Endothelial cell of umbilical vein (primary cell): Measurements from ENCODE around the gene KIF19. TPM values are rescaled to one million over a fixed set of nuclear protein-coding genes. Genes with fewer than 3 reads are reported as not detected.

ENCODE experiments used
- BruUV-seq: library from RNA; stranded (reverse); fragments of 400-500 nt; replicated peaks from 2 replicates; lab custom pipeline; 2021; lab: Mats Ljungman, UMichigan
- CTCF ChIA-PET: fragments of 300-600, 350-600 bp; sonication (Branson Sonifier 250); formaldehyde crosslinking; loops from one replicate; lab custom pipeline; 2021; ENCODE audit warnings: antibody characterized with exemption, inconsistent platforms; lab: Charles Lee
- POLR2A ChIA-PET: fragments of 300-600, 350-600 bp; sonication (Branson Sonifier 250); formaldehyde crosslinking; loops from one replicate; lab custom pipeline; 2021; ENCODE audit warnings: antibody characterized with exemption, inconsistent platforms; lab: Charles Lee
- DNase-seq: peaks from one replicate; pipeline ENCODE4 v3.0.0-alpha.2; 2011; ENCODE audit warnings: low read depth, low spot score
- FAIRE-seq: peaks from 2 replicates; lab custom pipeline; 2011; peaks lifted over from hg19 to GRCh38; lab: Jason Lieb, UNC
- H2AFZ ChIP-seq: 2 replicates; pipeline ENCODE4 v1.6.0; 2012; ENCODE audit warnings: low read depth, low read length, control low read depth, inconsistent platforms
- H3K27ac ChIP-seq: 2 replicates; pipeline ENCODE4 v1.5.1; 2011; ENCODE audit warnings: low read depth, mild to moderate bottlenecking, control low read depth, low read length, moderate library complexity; ENCODE audit not compliant: insufficient read depth
- H3K27me3 ChIP-seq, 2 experiments: 2 replicates each; pipeline versions ENCODE4 v1.6.0 to v1.6.1; 2011; ENCODE audit warnings: low read length in 2 of 2, mixed read lengths in 1 of 2; ENCODE audit not compliant: control insufficient read depth in 2 of 2, insufficient read depth in 2 of 2
- H3K36me3 ChIP-seq, 2 experiments: 2 replicates in 1 of 2; 3 replicates in 1 of 2; pipeline ENCODE4 v1.5.1; 2011; ENCODE audit warnings: low read length in 2 of 2, mild to moderate bottlenecking in 1 of 2, moderate library complexity in 1 of 2; ENCODE audit not compliant: control insufficient read depth in 2 of 2, insufficient read depth in 2 of 2; ENCODE audit errors: extremely low read depth in 1 of 2
- H3K4me1 ChIP-seq: 3 replicates; pipeline ENCODE4 v1.5.1; 2011; ENCODE audit warnings: mild to moderate bottlenecking, low read length; ENCODE audit not compliant: control insufficient read depth, insufficient read depth; ENCODE audit errors: extremely low read depth
- H3K4me2 ChIP-seq: 2 replicates; pipeline ENCODE4 v1.6.1; 2011; ENCODE audit warnings: low read length, control low read depth, mixed read lengths; ENCODE audit not compliant: insufficient read depth
- H3K4me3 ChIP-seq, 3 experiments: fragments of 200-600 bp in 1 of 3; sonication (generic), shearing (Covaris generic) in 1 of 3; replicated peaks in 1 of 3; 2 replicates each; pipeline ENCODE4 v1.5.1; 2011 to 2016; ENCODE audit warnings: control low read depth in 3 of 3, low read length in 3 of 3, mild to moderate bottlenecking in 2 of 3, inconsistent platforms in 1 of 3, low read depth in 1 of 3, moderate library complexity in 1 of 3; ENCODE audit not compliant: insufficient read depth in 1 of 3
- H3K79me2 ChIP-seq: 2 replicates; pipeline ENCODE4 v1.6.0; 2012; ENCODE audit warnings: low read length, inconsistent platforms; ENCODE audit not compliant: control insufficient read depth, insufficient read depth
- H3K9ac ChIP-seq: replicated peaks from 2 replicates; pipeline ENCODE3; 2011; ENCODE audit warnings: low read length, control low read depth; ENCODE audit not compliant: insufficient read depth; ENCODE audit errors: extremely low read depth
- H3K9me1 ChIP-seq: replicated peaks from 3 replicates; pipeline ENCODE4 v1.6.0; 2011; ENCODE audit warnings: mild to moderate bottlenecking, low read length; ENCODE audit not compliant: control insufficient read depth, insufficient read depth; ENCODE audit errors: extremely low read depth
- H3K9me3 ChIP-seq: replicated peaks from 2 replicates; pipeline ENCODE4 v1.5.1; 2012; ENCODE audit warnings: low read length, inconsistent platforms; ENCODE audit not compliant: control insufficient read depth, insufficient read depth
- H4K20me1 ChIP-seq: replicated peaks from 2 replicates; pipeline ENCODE3; 2011; ENCODE audit warnings: mild to moderate bottlenecking, low read length; ENCODE audit not compliant: control insufficient read depth, insufficient read depth; ENCODE audit errors: extremely low read depth
- EZH2 ChIP-seq: IDR thresholded peaks from 2 replicates; pipeline ENCODE4 v1.6.1; 2012; ENCODE audit warnings: borderline replicate concordance, low read depth, mild to moderate bottlenecking, moderate library complexity, low read length, inconsistent platforms; ENCODE audit not compliant: severe bottlenecking
- FOS ChIP-seq: IDR thresholded peaks from 2 replicates; pipeline ENCODE4 v1.6.1; 2011; ENCODE audit warnings: mild to moderate bottlenecking, low read length, moderate library complexity, borderline replicate concordance; ENCODE audit not compliant: insufficient read depth
- GATA2 ChIP-seq: IDR thresholded peaks from 2 replicates; pipeline ENCODE4 v1.7.0; 2011; ENCODE audit warnings: low read depth, mild to moderate bottlenecking, moderate library complexity, mixed read lengths, low read length; ENCODE audit not compliant: insufficient read length, insufficient read depth
- JUN ChIP-seq: IDR thresholded peaks from 2 replicates; pipeline ENCODE4 v1.6.1; 2011; ENCODE audit warnings: borderline replicate concordance, low read depth; ENCODE audit not compliant: insufficient read length, insufficient read depth
- MYC ChIP-seq: IDR thresholded peaks from one replicate; pipeline ENCODE4 v1.6.1; 2011; ENCODE audit warnings: mild to moderate bottlenecking, low read depth, low read length
- POLR2A ChIP-seq: IDR thresholded peaks from 2 replicates; pipeline ENCODE4 v1.6.1; 2012; ENCODE audit warnings: low read depth, mild to moderate bottlenecking, control low read depth, low read length
- POLR2AphosphoS5 ChIP-seq: IDR thresholded peaks from 2 replicates; pipeline ENCODE4 v1.6.1; 2012; ENCODE audit warnings: low read depth, mild to moderate bottlenecking, control low read depth, low read length, moderate library complexity; ENCODE audit not compliant: insufficient read depth
- dilution Hi-C: fragments of 300-500 bp; cut with MboI; formaldehyde crosslinking; loops from one replicate; pipeline ENCODE4 v1.15.0; 2019; ENCODE audit warnings: low sequenced_read_pairs; ENCODE audit not compliant: extremely low pct_ligation_motif_present
- intact Hi-C: fragments of 100-400 bp; cut with micrococcal nuclease; formaldehyde crosslinking; loops from one replicate; pipeline ENCODE4 v1.10.0; 2022
- polyA plus RNA-seq, 4 experiments: library from polyadenylated mRNA; depleted of rRNA in 3 of 4; stranded (reverse) in 3 of 4; unstranded in 1 of 4; fragments of >200 nt; gene quantifications; 2 replicates each; pipeline versions ENCODE4 v1.2.1 to v1.2.3, GENCODE V29; 2011 to 2012; ENCODE audit warnings: missing spikeins in 1 of 4
- total RNA-seq: library from RNA; stranded (reverse); gene quantifications from 2 replicates; pipeline ENCODE4 v1.2.3, GENCODE V29; 2021
- TF ChIP-seq, protein P1 (sequence below): IDR thresholded peaks from 2 replicates; pipeline ENCODE4 v1.6.1; 2011; ENCODE audit not compliant: insufficient read depth, insufficient read length
- TF ChIP-seq, protein P2 (sequence below), 2 donors: IDR thresholded peaks; 1 replicate in 1 of 2; 2 replicates in 1 of 2; pipeline ENCODE4 v1.5.1; 2011; ENCODE audit warnings: low read length in 2 of 2, mild to moderate bottlenecking in 2 of 2, moderate library complexity in 2 of 2, control low read depth in 1 of 2, inconsistent platforms in 1 of 2, low read depth in 1 of 2; ENCODE audit not compliant: insufficient read depth in 1 of 2; ENCODE audit errors: extremely low read depth in 1 of 2

KIF19 gene
- total and polyA plus RNA-seq, 2 donors (not counting 3 experiments of a cell fraction or from before 2014, with no cell fraction given): 0.10 to 0.84 TPM

DNA sequence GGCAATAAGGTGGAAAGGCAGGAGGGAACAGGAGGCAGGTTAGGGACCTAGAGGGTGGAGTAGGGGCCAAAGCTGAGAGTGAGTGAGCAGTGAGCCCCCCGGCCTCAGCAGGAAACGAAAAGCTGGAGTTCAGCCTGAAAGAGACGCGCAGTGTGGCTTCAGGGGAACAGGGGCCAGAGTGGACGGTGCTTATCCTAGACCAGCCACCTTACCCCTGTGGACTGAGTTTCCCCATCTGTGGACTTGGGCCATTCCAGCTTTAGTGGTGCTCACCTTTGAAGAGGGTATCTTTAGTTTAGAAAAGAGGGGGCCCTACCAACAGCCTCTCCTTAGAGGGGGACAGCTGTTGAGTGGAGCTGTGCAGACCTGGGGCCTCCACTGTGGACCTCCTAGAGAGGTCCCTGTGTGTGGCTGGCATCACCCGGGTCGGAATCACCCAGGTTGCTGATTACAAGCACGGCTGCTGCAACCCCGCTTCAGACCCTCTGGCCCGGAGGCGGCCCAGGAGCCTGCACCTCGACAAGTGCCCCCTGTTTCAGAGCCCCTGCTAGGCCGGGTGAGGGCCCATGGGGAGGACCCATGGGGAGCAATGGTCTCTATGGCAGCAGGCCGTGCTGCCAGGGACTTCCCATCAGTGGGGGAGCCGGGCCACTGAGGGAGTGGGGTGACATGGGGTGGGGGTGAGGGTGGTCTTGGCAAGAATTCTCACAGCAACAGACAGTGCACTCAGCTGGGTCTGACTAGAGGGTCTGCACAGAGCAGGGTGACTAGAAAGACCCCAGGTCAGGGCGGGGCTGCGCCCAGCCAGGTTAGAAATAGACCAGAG lies 43.9 kb downstream of the KIF19 start:
- H3K9ac ChIP-seq: no peak overlapping the region
- DNase-seq (no peak), FAIRE-seq (no peak)
- H2AFZ ChIP-seq: no peak overlapping the region
- intact Hi-C loops: loop anchor here (5.0 kb wide), 1 partner anchor 158 kb away; the partner anchor contains the start of gene TTYH2
- POLR2A ChIA-PET: no interaction called here
- BruUV-seq: no TSS peak
- H3K79me2 ChIP-seq: no peaks in the 10 kb centered on the region
- CTCF ChIA-PET: interaction anchor here (0.8 to 4.9 kb wide), 8 partner anchors 9 to 130 kb away, joined by 3 to 64 read pairs (median 4); no protein-coding TSS in a partner anchor
- no peaks in the 10 kb centered on the region for H4K20me1 ChIP-seq
- H3K9me3 ChIP-seq: no peaks in the 10 kb centered on the region
- no peak overlapping the region for H3K4me2 ChIP-seq
- no peak overlapping the region for H3K27ac ChIP-seq
- no peaks in the 10 kb centered on the region for H3K36me3 ChIP-seq
- no peak for TF ChIP-seq JUN
- TF ChIP-seq FOS: no peak
- no peak for TF ChIP-seq POLR2AphosphoS5
- TF ChIP-seq, protein P1, sequence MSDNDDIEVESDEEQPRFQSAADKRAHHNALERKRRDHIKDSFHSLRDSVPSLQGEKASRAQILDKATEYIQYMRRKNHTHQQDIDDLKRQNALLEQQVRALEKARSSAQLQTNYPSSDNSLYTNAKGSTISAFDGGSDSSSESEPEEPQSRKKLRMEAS: no peak
- no peak for TF ChIP-seq MYC
- no peak for TF ChIP-seq EZH2
- TF ChIP-seq, protein P2, sequence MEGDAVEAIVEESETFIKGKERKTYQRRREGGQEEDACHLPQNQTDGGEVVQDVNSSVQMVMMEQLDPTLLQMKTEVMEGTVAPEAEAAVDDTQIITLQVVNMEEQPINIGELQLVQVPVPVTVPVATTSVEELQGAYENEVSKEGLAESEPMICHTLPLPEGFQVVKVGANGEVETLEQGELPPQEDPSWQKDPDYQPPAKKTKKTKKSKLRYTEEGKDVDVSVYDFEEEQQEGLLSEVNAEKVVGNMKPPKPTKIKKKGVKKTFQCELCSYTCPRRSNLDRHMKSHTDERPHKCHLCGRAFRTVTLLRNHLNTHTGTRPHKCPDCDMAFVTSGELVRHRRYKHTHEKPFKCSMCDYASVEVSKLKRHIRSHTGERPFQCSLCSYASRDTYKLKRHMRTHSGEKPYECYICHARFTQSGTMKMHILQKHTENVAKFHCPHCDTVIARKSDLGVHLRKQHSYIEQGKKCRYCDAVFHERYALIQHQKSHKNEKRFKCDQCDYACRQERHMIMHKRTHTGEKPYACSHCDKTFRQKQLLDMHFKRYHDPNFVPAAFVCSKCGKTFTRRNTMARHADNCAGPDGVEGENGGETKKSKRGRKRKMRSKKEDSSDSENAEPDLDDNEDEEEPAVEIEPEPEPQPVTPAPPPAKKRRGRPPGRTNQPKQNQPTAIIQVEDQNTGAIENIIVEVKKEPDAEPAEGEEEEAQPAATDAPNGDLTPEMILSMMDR (IDR thresholded peaks at IDR 0.05; ENCODE audit: extremely low read depth in 1 of 2, insufficient read depth in 1 of 2, low read depth in 1 of 2, low read length in 2 of 2): no peak
- TF ChIP-seq POLR2A: no peak
- TF ChIP-seq GATA2: no peak
- H3K4me1 ChIP-seq: no peaks in the 10 kb centered on the region
- H3K4me3 ChIP-seq: no peak overlapping the region
- dilution Hi-C loops: no loop called here
- H3K9me1 ChIP-seq: no peaks in the 10 kb centered on the region
- no peaks in the 10 kb centered on the region for H3K27me3 ChIP-seq
